Epithelial cell of prostate (primary cell): ENCODE measurements around the gene FAM161B.

Experiments
- DNase-seq: peaks from one replicate; pipeline ENCODE4 v3.0.0-alpha.2; 2011; ENCODE audit warnings: low read depth, low spot score
- H3K27ac ChIP-seq: fragments of 450-650 bp; 2 replicates; pipeline ENCODE4 v1.5.1; 2017; ENCODE audit warnings: mild to moderate bottlenecking

Gene FAM161B

DNA sequence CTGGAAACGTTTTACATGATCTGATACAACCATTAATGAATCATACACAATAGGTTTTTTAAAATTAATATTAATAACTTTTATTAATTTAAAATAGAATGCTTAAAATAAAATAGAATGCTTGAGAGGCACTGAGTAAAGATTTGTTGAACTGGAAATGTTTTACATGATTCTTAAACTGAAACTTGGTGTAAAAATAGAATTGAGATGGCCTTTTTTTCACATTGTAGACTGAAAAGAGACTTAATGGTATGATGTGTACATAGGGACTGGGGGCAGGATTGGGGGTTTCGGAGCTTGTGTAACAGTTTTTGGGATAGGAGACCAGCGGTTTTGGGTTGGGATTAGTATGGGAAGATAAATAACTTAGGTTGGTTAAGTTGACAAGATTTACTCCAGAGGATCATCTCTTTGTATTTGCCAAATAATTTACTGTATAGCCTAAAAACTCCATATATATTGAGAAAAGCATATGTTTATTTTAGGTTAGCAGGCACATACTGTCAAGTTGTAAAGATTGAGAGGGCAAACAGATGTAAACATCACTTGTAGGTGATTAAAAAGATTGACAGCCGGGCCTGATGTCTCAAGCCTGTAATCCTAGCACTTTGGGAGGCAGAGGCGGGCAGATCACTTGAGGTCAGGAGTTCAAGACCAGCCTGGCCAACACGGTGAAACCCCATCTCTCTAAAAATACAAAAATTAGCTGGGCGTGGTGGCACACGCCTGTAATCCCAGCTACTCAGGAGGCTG is 65.3 kb downstream of the FAM161B start:
- H3K27ac ChIP-seq, result no peak overlapping the region

More for the DNA sequence above, 65.3 kb downstream of the FAM161B start:
- DNase-seq, result no peak
